VCaP (cell line): ENCODE data around the gene TRA2A.
"Not testable (repeated sequence)": the region's sequence is repeated elsewhere in the genome, so short reads cannot be mapped to it uniquely, and the experiment has no call there.

Experiments used
- H3K27ac ChIP-seq: fragments of 450-650 bp; 2 replicates; pipeline ENCODE4 v1.5.1; 2017
- CTCF ChIP-seq: fragments of 450-650 bp; conservative IDR thresholded peaks from 2 replicates; pipeline ENCODE4 v1.5.1; 2017; ENCODE audit warnings: mild to moderate bottlenecking, moderate library complexity

Gene TRA2A

GRCh38 chr7:23529262-23529859, 2.4 kb downstream of the TRA2A start:
- no peak for TF ChIP-seq CTCF
- no peak overlapping the region for H3K27ac ChIP-seq

GRCh38 chr7:23525611-23526010, 6.2 kb downstream of the TRA2A start:
- H3K27ac ChIP-seq, result not testable (repeated sequence)

- H3K27ac ChIP-seq, result no peak overlapping the region
- TF ChIP-seq CTCF, result no peak
Observed at GRCh38 chr7:23524473-23524872, 7.3 kb downstream of the TRA2A start.

- TF ChIP-seq CTCF, result no peak
- H3K27ac ChIP-seq, result no peak overlapping the region
Observed at GRCh38 chr7:23523486-23524075, 8.2 kb downstream of the TRA2A start.

GRCh38 chr7:23520582-23520981, 11.2 kb downstream of the TRA2A start:
- peak; percentile 4; the same call in 1 of the 2 replicates for TF ChIP-seq CTCF

GRCh38 chr7:23514755-23515154, 17.0 kb downstream of the TRA2A start:
- no peak overlapping the region for H3K27ac ChIP-seq
- no peak for TF ChIP-seq CTCF

More at GRCh38 chr7:23520582-23520981, 11.2 kb downstream of the TRA2A start:
- no peak overlapping the region for H3K27ac ChIP-seq

- H3K27ac ChIP-seq, result not testable (repeated sequence)
Observed at GRCh38 chr7:23513746-23514145, 18.0 kb downstream of the TRA2A start.

GRCh38 chr7:23494009-23494408, 37.8 kb downstream of the TRA2A start:
- TF ChIP-seq CTCF, result no peak
- H3K27ac ChIP-seq, result no peak overlapping the region
